LHCN-M2 (cell line): ENCODE results near the gene ZDHHC16. TPM values are rescaled to one million over a fixed set of nuclear protein-coding genes. Genes with fewer than 3 reads are reported as not detected.
"Not testable (repeated sequence)": the region's sequence is repeated elsewhere in the genome, so short reads cannot be mapped to it uniquely, and the experiment has no call there.

ENCODE experiments used
- DNase-seq: peaks from one replicate; pipeline ENCODE4 v3.0.0-alpha.2; 2012; ENCODE audit warnings: low read depth
- polyA plus RNA-seq: library from polyadenylated mRNA; unstranded; fragments of >200 nt; gene quantifications from one replicate; pipeline ENCODE4 v1.2.1, GENCODE V29; 2012; ENCODE audit warnings: missing spikeins
- total RNA-seq: library from RNA; depleted of rRNA; stranded (reverse); fragments of >200 nt; gene quantifications from 2 replicates; pipeline ENCODE4 v1.2.3, GENCODE V29; 2014; rRNA removed

Gene ZDHHC16
- total RNA-seq = 77.3 and 86.1 TPM in 2 replicates
- polyA plus RNA-seq = 59.4 TPM

DNA sequence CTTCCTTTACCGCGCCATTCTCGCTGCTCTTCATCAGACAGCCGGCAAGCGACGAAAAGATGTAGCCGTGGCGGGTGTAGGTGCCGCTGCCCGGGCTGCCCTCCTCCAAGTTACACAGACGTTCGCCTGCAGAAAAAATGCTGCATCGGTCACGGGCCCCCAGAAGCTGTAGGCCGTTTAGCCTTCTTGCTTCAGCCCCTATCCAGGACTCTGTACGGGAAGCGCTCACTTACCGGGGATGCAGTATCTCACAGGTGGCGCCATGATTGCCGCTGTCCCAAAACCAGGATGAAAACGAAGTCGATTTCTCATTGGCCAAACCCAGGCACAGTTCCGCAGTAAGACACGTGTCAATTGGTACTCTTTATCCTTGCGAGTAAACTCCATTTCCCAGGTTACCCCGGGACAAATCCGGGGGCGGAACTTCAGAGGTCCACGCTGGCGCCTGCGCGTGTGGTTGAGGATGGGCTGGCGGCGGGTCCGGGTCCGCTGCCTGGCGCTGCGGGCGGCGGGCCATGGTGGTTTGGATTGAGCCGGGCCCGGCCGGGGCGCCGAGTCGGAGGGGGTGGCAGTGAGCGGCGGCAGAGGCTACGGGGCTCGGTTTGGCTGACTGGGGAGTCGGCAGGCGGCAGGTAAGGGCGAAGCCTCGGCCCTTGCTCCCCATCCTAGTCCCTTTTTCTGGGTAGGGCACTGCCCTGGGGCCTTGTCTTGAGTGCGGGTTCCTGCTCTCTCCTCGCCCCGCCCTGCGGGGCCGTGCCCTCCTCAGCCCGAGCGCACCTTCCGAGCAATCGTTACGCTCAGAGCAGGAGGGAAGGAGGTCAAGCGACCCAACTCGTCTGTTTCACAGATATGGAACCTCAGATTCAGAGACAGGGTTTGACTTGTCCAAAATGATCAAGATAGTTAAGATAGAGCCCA, at the start of gene ZDHHC16, which contains the start of gene EXOSC1:
Gene ZDHHC16, plus strand, starts transcription at position 454 of the 918 bp plus-strand sequence. CDS start 5,501 bp downstream, outside the sequence.
Gene EXOSC1, minus strand, starts transcription at position 285 of the 918 bp plus-strand sequence. Its CDS starts 21 bp downstream, at position 264.
- DNase-seq = peak; percentile 95

DNA sequence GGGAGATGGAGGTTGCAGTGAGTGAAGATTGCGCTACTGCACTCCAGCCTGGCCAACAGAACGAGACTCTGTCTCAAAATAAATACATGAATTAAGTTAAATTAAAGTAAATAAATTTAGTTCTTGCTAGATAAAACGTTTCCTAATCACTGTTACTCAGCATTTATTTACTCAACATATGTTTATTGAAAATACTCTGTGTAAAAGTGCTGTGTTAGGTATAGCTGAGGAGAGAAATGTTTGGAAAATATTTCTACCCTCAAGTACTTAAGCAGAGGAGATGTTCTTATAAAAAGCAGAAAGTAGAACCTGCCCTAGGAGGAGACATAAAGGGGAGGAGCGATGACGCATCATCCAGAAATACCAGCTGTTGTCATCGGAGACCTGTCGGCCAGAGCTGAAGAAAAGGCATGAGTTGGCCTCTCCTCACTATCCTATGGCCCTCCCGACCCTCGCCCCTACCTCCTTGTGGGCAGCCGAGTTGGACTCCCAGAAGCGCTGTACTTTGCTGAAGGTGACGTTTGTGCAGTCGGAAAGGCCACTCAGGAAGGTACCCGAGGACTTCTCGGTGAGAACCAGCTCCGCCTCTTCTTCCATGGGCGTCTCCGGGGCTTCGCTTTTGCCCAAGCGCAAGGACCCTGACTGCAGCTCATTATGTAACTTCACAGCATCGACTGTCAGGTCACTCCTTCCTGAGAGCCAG, 46.0 kb upstream of the ZDHHC16 start:
- peak; percentile 80 for DNase-seq

DNA sequence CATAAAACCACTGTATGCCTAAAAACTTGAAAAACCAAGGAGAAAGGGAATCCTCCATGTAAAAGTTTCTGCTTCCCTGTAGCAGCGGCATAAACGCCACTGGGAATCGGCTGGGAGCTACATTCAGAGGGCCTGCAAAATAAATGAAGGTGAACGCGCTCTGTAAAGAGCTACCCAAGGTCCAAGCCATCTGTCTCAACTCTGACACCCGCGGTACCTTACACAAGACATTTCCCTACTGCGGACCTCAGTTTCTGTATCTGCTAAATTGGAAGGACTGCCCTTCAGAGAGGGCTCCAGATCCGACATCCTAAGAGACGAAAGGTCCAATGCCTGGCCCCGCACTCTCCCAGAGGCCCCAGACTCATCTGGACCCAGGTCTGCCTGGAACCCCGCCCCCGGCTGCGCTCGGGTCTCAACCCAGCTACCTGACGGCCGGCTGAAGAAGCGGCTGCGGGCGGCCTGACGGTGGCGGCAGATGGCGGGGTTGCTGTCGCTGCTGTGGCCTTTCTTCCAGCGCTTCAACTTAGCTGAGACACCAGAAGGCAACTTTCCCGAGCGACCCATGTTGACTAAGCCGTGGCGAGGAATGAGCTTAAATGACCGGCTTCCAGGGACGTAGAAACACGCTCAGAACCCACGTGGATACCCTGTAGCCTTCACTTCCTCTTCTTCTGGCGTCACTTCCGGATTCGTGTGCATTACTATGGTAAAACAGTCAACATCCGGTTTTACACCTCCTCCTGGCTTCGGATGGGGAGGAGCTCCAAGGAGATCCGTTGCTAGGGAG, 45.1 kb upstream of the ZDHHC16 start, which contains the start of gene RRP12:
Gene RRP12, minus strand, starts transcription at position 676 of the 790 bp plus-strand sequence. Its CDS starts 109 bp downstream, at position 567.
- DNase-seq = peak; percentile 99

DNA sequence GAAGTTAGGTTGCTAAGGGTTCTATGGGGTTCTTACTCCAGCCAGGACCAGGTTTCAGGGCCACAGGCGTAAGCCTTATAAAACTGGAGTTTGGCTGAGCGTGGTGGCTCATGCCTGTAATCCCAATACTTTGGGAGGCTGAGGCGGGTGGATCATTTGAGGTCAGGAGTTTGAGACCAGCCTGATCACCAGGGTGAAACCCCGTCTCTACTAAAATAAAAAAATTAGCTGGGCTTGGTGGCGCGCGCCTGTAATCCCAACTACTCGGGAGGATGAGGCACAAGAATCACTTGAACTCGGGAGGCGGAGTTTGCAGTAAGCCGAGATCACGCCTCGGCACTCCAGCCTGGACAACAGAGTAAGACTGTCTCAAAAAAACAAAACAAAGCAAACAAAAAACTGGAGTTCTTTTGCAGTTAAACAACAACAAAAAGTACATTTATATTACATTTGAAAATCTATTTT, 44.5 kb upstream of the ZDHHC16 start:
- DNase-seq = no peak

DNA sequence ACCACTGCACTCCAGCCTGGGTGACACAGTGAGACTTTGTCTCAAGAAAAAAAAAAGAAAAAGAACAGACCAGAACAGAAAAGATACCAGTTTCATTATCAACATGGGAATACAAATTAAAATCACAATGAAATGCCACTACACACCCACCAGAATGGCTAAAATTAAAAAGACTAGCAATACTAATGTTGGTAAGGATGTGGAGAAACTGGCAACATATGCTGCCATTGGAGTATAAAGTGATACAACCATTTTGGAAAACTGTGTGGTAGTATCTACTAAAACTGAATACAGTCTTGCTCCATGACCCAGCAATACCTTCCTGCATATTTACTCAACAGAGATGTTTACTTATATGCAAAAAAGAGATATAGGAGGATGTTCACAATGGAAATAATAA, 41.9 kb upstream of the ZDHHC16 start:
- DNase-seq = no peak

DNA sequence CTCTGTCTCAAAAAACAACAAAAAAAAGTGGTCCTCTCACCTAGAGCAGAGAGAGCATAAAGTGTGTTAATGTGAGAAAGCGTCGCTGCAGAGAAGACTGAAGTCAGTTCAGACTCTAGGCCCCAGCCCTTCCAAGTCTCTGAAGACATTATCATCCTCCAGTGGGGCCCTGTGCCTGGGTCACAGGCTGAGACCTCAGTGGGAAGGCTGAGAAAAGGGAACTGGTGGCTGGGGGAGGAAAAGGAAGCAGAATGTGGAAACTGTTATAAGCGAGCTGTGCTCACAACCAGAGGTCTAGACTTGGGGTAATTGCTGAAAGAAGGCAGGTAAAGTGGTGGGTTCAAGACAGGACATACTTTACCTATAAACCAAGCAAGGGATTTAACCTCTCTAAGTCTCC, 39.9 kb upstream of the ZDHHC16 start:
- DNase-seq = no peak

DNA sequence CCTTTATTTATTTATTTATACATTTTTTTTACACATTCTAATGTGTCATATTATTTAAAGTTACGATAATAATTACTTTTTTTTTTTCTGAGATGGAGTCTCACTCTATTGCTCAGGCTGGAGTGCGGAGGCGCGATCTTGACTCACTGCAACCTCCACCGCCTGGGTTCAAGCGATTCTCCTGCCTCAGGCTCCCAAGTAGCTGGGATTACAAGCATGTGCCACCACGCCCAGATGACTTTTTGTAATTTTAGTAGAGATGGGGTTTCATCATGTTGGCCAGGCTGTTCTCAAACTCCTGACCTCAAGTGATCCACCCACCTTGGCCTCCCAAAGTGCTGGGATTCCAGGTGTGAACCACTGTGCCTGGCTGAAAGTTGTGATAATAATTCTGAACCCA, 39.5 kb upstream of the ZDHHC16 start:
- not testable (repeated sequence) for DNase-seq

DNA sequence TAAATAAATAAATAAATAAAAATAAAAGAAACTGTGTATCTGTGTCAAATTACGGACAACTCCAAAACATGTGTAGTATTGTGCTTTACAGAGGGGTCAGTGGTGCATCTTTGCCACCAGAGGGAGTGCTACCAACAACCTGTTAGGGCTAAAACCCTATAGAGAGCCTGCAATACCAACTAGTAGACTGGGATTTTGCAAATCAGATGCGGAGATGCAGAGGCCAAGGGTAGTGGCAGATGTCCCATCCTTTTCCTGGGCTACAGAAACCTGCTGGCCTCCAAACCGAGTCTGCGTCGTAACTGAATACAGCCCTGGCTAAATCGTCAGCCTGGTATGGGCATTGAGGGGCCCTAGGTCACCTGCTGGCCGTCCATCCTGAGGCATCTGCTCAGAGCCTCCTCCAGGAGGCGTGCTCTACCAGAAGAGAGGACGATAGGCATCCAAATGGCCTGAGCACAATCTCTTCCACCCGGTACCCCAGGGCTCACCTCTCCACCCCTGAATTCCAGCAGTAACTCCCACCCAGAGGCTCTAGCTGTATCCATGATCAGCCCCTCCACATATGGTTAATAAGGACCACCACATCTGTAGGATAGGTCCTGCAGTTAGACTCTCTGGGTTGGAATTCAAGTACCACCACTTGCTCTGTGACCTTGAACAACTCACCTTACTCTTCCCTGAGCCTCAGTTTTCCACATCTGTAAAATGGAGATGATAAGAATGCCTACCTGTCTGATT, 38.6 kb upstream of the ZDHHC16 start:
- peak; percentile 80 for DNase-seq

DNA sequence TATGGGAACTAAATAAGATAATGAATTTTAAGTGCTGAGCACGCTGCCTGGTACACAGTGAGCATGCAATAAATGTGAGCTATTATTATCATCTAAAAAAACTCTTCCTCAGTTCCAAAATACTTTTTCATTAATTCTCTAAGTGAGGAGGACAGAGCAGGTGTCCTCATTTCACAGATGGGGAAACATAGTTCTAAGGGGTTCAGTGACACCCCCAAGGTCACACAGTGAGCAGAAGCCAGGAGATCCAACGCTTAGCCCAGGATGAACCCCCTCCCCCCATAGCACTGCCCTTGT, 38.1 kb upstream of the ZDHHC16 start:
- no peak for DNase-seq

DNA sequence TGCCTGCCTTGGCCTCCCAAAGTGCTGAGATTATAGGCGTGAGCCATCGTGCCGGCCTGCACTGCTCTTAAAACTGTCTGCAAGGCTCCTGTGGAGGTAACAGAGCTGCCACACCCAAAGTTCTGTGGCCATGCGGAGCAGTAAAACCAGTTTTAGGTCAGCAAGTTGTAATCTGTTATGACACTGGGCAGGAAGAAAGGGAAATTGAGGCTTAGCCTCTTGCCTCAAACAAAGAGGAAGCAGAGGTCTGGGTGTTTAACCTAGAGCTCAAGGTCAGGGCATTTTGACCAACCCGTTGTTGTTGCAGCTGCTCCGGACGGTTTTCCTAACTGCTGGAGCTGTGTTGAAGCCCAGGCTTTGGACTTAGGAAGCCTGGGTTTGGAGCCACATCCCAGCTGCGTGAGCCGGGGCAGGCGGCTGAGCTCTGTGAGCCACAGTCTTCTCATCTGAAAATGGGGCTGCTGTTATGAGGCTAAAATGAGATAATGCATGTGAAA, 37.4 kb upstream of the ZDHHC16 start:
- DNase-seq = peak; percentile 68

DNA sequence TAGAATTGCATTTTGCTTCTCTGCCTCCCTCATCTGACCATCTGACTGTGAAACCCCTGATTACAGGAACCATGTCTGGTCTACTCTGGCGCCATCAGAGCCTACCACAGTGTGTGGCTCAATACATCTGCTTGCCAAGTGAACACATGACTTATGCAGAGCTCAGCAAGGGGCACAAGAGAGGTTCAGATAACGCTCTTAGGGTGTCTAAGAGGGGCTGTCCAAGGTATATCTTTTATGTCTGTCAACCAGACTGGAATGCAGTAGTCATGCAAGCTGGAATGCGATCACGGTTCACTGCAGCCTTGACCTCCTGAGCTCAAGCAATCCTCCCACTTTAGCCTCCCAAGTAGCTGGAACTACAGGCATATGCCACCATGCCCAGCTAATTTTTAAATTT, 34.6 kb upstream of the ZDHHC16 start:
- no peak for DNase-seq

DNA sequence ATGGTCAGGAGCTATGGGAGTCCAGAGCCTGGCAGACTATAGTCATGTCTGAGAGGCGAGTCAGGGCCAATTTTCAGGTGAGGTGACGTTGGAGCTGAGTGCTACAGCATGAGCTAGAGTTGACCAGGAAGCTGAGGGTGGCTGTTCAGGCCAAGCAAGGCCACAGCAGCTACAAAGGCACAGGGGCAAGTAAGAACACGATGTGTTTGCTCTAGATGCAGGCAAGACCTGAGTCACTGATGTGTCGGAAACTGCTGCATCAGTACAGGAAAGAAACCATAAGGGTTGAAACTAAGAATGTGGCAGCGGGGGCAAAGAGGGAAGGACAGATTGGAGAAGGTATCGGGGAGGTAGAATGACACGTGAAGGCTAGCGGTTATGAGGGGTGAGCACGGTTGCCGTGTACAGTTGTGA, 33.1 kb upstream of the ZDHHC16 start:
- no peak for DNase-seq

DNA sequence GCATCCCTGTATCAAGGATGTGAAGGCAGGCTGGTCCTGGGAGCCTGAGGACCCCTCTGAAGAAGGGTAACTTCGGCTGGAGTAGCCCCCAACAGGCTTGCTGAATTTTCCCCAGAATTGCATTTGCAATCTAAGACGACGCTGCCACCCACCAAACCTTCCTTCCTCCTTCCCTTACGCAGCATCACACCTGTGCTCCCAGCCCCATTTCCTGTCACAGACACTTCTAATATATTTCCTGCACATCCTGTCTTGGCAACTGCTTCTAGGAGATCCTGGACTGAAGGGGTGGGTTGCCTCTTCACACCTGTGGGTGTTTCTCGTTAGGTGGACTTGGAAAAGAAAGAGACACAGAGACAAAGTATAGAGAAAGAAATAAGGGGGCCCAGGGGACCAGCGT, 29.4 kb upstream of the ZDHHC16 start:
- DNase-seq = no peak

DNA sequence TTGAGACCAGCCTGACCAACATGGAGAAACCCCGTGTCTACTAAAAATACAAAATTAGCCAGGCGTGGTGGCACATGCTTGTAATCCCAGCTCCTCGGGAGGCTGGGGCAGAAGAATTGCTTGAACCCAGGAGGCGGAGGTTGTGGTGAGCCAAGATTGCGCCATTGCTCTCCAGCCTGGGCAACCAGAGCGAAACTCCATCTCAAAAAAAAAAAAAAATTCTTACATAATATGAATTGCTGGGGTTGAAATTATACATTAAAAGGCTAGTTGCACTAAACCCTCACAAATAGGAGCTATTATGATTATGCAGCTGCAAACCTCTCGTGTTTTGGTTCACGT, 22.2 kb upstream of the ZDHHC16 start:
- not testable (repeated sequence) for DNase-seq

DNA sequence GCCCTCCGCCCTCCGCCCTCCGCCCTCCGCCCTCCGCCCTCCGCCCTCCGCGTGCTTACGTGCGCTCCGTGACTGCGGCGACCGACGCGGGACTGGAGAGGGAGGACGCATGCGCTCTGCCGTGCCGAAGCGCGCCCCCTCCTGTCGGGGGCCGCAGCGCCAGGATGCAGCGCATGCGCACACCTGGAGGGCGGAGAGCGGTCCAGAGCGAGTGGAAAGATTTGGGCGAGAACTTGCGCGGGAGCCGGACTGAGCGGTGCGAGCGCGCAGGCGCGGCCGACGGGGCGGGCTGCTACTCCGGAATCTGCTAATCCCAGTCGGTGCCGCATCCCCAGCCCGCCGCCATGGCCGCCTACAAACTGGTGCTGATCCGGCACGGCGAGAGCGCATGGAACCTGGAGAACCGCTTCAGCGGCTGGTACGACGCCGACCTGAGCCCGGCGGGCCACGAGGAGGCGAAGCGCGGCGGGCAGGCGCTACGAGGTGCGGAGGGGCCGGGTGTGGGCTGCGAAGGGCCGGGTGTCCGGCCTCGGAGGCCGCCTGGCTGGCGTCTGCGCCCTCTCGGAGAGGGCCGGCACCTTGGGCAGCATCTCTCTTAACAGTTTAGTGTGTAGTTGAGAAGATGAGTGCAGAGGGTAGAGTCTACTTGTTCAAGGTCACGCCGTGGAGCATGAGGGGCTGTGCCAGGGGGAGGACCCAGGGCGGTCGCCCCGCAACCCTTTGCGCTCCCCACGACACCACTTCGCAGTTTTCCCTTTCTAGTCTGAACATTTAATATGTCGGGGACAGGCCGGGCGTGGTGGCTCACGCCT, 19.8 kb upstream of the ZDHHC16 start, which contains the start of gene PGAM1:
Gene PGAM1, plus strand, starts transcription at position 228 of the 812 bp plus-strand sequence. Its CDS starts 117 bp downstream, at position 345.
- DNase-seq = peak; percentile 95

DNA sequence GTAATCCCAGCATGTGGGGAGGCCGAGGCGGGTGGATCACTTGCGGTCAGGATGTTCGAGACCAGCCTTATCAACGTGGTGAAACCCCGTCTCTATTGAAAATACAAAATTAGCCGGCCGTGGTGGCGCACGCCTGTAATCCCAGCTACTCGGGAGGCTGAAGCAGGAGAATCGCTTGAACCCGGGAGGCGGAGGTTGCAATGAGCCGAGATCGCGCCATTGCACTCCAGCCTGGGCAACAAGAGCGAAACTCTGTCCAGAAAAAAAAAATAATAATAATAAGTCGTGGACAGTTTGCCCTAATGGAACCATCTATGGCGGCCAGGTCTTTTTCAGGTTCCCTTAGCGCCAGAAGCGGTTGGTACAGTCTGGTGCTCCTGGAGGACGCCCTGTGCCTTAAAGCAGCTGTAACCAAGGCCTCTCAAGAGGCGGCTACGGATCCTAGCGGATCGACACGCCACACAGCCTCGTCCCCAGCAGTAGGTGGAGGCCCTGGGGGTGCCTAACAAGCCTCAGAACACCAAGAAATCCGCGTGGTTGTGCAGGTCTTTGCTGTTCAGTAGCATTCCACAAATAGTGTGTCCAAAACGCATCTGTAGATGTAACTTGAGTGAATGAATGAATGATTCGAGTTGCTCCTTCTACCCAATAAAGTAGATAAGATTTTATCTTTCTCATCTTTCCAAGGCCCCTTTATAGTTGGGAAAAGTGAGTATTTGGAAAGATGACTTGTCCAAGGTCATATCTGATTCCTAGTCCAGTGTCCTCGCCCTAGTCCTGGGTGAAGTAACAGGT, 19.0 kb upstream of the ZDHHC16 start:
- peak; percentile 33 for DNase-seq

DNA sequence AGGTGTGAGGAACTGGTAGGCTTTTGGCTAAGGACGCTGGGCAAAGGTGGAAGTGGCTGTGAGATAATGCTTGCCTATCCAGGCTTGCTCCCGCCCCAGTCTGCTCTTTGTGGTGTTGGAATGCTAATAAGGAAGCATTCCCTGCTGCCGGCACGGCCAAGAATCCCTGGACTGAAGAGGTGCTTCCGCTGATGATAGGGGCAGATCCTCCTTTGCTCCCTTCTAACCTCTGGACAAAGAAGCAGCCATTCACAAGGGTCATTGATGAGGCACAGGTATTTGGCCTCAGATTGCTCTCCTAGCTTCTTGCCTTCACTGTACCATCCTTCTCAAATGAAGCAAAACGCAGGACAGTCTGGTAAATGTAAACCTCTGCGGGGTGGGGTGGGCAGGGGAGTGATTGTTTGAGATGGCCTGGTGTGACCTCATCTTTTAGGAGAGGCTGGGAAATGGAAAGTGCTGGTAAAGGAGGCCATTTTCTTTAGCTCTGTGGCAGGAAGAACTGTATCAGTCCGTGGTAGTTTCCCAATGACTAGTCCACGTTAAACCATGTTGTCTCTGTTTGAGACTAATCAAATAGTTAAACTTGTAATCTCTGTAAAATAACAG, 18.3 kb upstream of the ZDHHC16 start:
- DNase-seq = peak; percentile 31

DNA sequence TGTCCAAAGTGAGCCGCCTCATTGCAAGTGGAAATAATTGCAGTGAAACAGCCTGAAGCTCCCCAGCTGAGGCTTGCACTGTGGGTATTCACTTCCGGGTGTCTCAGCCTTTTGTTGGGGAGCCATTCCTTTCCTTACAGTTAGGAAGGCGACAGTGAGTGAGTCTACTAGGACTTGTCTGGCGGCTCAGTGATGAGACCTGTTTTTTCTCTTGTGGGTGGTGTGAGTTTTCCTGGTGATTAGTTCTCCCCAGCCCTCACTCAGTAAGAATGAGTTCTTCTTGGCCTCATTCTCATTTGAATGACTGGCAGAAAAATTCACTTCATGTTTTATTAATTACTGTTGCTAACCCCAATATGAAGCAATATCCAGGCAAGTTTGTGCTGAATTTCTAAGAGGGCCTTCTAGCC, 17.4 kb upstream of the ZDHHC16 start:
- peak; percentile 30 for DNase-seq
